ENCODE measurements around the gene PEX12. TPM values are rescaled to one million over a fixed set of nuclear protein-coding genes. Genes with fewer than 3 reads are reported as not detected.

PEX12 gene
- total RNA-seq, 1 experiment from 2014 or later = 6.8 TPM

DNA sequence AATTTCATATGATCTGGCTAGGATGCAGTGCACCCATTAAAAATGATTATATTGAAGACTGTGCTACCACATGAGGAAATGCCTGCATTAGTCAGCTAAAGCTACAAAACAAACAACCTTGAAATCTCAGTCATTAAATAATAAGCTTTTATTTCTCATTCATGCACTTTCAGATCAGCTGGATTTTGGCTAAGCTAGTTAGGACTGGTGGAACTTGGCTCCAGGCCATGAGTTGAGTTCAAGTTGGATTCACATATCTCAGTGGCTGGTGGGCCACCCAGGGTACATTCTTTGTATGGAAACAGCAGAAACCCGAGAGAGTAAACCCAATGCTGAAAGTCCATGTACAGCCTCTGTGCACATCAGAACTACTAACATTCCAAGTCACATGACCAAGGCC is 34.5 kb downstream of the PEX12 start:
- POLR2A ChIA-PET = interaction anchor here (0.9 kb wide), 1 partner anchor 35 kb away, joined by 3 read pairs; the partner anchor contains the start of gene PEX12
- no peak overlapping the region for H3K4me3 Mint-ChIP-seq (ENCODE audit: unreplicated experiment)
- TF ChIP-seq, protein P1, sequence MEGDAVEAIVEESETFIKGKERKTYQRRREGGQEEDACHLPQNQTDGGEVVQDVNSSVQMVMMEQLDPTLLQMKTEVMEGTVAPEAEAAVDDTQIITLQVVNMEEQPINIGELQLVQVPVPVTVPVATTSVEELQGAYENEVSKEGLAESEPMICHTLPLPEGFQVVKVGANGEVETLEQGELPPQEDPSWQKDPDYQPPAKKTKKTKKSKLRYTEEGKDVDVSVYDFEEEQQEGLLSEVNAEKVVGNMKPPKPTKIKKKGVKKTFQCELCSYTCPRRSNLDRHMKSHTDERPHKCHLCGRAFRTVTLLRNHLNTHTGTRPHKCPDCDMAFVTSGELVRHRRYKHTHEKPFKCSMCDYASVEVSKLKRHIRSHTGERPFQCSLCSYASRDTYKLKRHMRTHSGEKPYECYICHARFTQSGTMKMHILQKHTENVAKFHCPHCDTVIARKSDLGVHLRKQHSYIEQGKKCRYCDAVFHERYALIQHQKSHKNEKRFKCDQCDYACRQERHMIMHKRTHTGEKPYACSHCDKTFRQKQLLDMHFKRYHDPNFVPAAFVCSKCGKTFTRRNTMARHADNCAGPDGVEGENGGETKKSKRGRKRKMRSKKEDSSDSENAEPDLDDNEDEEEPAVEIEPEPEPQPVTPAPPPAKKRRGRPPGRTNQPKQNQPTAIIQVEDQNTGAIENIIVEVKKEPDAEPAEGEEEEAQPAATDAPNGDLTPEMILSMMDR (IDR thresholded peaks at IDR 0.05; ENCODE audit: unreplicated experiment) = no peak
- intact Hi-C loops (cut with micrococcal nuclease) = no loop called here
- peaks cover 42% of the 10 kb centered on the region for H3K27me3 Mint-ChIP-seq (ENCODE audit: insufficient read depth, unreplicated experiment)
- CTCF ChIA-PET = interaction anchor here (0.6 to 17.2 kb wide), 2 partner anchors 233 to 403 kb away, joined by 3 to 394 read pairs; no protein-coding TSS in a partner anchor
- no peaks in the 10 kb centered on the region for H3K36me3 Mint-ChIP-seq (ENCODE audit: insufficient read depth, unreplicated experiment)
- BruUV-seq (replicated peaks) = no TSS peak
- DNase-seq (ENCODE audit: unreplicated experiment) = no peak
- no peaks in the 10 kb centered on the region for H3K9me3 Mint-ChIP-seq (ENCODE audit: unreplicated experiment)
- no peaks in the 10 kb centered on the region for H3K4me1 Mint-ChIP-seq (ENCODE audit: insufficient read depth, unreplicated experiment)
- H3K27ac Mint-ChIP-seq (ENCODE audit: low read depth, unreplicated experiment) = no peak overlapping the region

DNA sequence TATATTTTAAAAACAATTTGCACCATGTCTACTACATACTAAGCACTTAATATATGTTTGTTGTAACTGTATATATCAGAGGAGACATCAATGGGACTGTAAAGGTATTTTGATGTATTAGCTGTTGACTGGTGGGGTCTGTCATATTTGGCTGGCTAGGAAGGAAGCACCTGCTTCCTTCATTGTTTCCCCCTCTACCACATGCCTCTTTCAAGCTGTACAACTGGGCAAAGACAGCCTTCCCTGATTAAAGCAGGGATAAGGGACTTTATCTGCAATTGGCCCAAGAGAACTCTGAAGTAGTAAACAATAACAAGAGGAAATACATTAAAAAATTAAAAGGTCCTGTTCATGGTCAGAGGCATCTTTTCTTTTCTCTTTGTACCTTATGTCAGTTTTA is 35.4 kb downstream of the PEX12 start:
- Mint-ChIP-seq H3K9me3 (ENCODE audit: unreplicated experiment) (no peaks in the 10 kb centered on the region), H3K27ac (ENCODE audit: low read depth, unreplicated experiment) (no peak overlapping the region), H3K36me3 (ENCODE audit: insufficient read depth, unreplicated experiment) (no peaks in the 10 kb centered on the region), H3K27me3 (ENCODE audit: insufficient read depth, unreplicated experiment) (peaks cover 33% of the 10 kb centered on the region), H3K4me1 (ENCODE audit: insufficient read depth, unreplicated experiment) (no peaks in the 10 kb centered on the region), H3K4me3 (ENCODE audit: unreplicated experiment) (no peak overlapping the region)
- POLR2A ChIA-PET = interaction anchor here (0.6 kb wide), 1 partner anchor 20 kb away, joined by 3 read pairs; no protein-coding TSS in a partner anchor
- TF ChIP-seq, protein P1 (IDR thresholded peaks at IDR 0.05; ENCODE audit: unreplicated experiment) = no peak
- intact Hi-C loops (cut with micrococcal nuclease) = no loop called here
- no peak for DNase-seq (ENCODE audit: unreplicated experiment)
- CTCF ChIA-PET = interaction anchor here (1.2 to 17.2 kb wide), 2 partner anchors 181 to 232 kb away, joined by 3 to 394 read pairs; no protein-coding TSS in a partner anchor
- BruUV-seq (replicated peaks) = no TSS peak

DNA sequence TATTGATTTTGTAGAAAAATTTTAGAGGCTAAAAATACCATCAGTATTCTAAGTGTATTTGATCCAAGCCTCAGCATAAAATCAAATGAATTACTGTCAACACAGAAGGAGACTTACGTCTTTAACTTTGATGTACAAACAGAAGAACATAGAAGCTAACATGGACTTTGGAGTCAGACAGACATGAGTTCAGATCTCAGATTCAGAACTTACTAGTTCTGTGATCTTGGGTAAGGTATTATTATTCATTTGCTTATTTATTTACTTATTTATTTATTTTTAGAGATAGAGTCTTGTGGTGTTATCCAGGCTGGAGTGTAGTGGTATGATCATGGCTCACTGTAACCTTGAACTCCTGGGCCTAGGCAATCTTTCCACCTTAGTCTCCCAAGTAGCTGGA is 36.9 kb downstream of the PEX12 start:
- no peaks in the 10 kb centered on the region for H3K36me3 Mint-ChIP-seq (ENCODE audit: insufficient read depth, unreplicated experiment)
- H3K4me3 Mint-ChIP-seq (ENCODE audit: unreplicated experiment) = no peak overlapping the region
- intact Hi-C loops (cut with micrococcal nuclease) = no loop called here
- no peak for DNase-seq (ENCODE audit: unreplicated experiment)
- H3K27ac Mint-ChIP-seq (ENCODE audit: low read depth, unreplicated experiment) = no peak overlapping the region
- BruUV-seq (replicated peaks) = no TSS peak
- H3K4me1 Mint-ChIP-seq (ENCODE audit: insufficient read depth, unreplicated experiment) = no peaks in the 10 kb centered on the region
- TF ChIP-seq, protein P1 (IDR thresholded peaks at IDR 0.05; ENCODE audit: unreplicated experiment) = no peak
- no peaks in the 10 kb centered on the region for H3K9me3 Mint-ChIP-seq (ENCODE audit: unreplicated experiment)
- H3K27me3 Mint-ChIP-seq (ENCODE audit: insufficient read depth, unreplicated experiment) = peaks cover 18% of the 10 kb centered on the region
- ChIA-PET POLR2A (no interaction called here), CTCF (interaction anchor here (0.9 to 17.2 kb wide), 3 partner anchors 8 to 372 kb away, joined by 3 to 394 read pairs (median 4); no protein-coding TSS in a partner anchor)

DNA sequence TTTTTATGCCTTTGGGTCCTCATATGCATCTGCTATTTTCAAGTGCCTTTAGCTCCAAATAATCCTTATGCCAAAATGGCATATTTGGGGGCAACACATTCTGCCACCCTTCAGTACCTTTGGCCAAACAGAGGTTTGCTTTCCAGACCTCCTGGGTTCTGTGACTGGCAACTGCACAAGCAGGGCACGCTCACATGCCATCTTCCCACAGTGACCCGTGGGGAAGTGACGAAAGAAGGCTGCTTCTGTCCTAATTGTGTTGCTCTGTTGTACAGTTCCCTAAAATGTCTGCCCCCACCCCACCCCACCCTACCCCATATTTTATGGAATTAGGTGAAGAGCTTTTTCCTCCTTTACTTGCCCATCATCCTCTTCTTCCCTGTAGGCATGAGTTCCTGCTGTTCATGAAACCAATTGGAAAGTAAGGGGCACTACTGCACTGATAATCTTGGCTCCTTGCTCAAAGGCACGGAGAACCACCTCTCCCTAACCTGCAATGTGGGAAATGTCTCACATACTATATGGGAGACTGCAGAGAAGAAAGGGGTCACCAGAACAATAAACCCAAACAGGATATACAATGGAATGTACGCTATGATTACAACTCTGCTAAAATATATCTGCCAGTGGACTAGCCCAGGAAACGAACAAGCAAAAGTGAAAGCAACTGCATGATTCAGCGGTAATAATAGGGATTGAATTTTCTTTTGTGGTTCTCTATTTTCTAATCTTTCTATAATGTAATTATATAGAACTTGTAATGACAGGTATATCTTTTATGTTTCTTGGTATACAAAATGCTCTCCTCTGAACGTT is 37.6 kb downstream of the PEX12 start:
- Mint-ChIP-seq H3K27me3 (ENCODE audit: insufficient read depth, unreplicated experiment) (peaks cover 11% of the 10 kb centered on the region), H3K4me3 (ENCODE audit: unreplicated experiment) (peak overlapping the region; percentile 43), H3K4me1 (ENCODE audit: insufficient read depth, unreplicated experiment) (no peaks in the 10 kb centered on the region), H3K27ac (ENCODE audit: low read depth, unreplicated experiment) (no peak overlapping the region), H3K9me3 (ENCODE audit: unreplicated experiment) (no peaks in the 10 kb centered on the region), H3K36me3 (ENCODE audit: insufficient read depth, unreplicated experiment) (no peaks in the 10 kb centered on the region)
- TF ChIP-seq, protein P1 (IDR thresholded peaks at IDR 0.05; ENCODE audit: unreplicated experiment) = no peak
- CTCF ChIA-PET = interaction anchor here (0.6 to 17.2 kb wide), 5 partner anchors 20 to 473 kb away, joined by 3 to 394 read pairs (median 3); partner anchors contain the start of gene SLFN14
- intact Hi-C loops (cut with micrococcal nuclease) = no loop called here
- DNase-seq (ENCODE audit: unreplicated experiment) = peak; percentile 27
- BruUV-seq (replicated peaks) = no TSS peak
- POLR2A ChIA-PET = interaction anchor here (0.6 to 0.7 kb wide), 2 partner anchors 38 to 290 kb away, joined by 3 read pairs; no protein-coding TSS in a partner anchor
